SK-N-SH treated with all-trans-retinoic acid at 6 μM for 48 hours (cell line): ENCODE results near the gene ARL4C.

ENCODE experiments used
- ARNTL ChIP-seq: fragments of 450-650 bp; formaldehyde crosslinking; IDR thresholded peaks from 2 replicates; pipeline ENCODE4 v1.5.0; 2020; ENCODE audit warnings: low read depth, mild to moderate bottlenecking, moderate library complexity, borderline replicate concordance
- CREB5 ChIP-seq: fragments of 250-450 bp; sonication (Bioruptor Pico); IDR thresholded peaks from 2 replicates; pipeline ENCODE4 v1.5.1; 2020; ENCODE audit warnings: low read depth, mild to moderate bottlenecking, moderate library complexity
- CSRNP3 ChIP-seq: fragments of 250-450 bp; sonication (Bioruptor Pico); IDR thresholded peaks from 2 replicates; pipeline ENCODE4 v1.5.1; 2021; ENCODE audit warnings: mild to moderate bottlenecking, moderate library complexity
- ISL1 ChIP-seq: fragments of 250-450 bp; sonication (Bioruptor Pico); IDR thresholded peaks from 2 replicates; pipeline ENCODE4 v2.1.2; 2022; ENCODE audit warnings: mild to moderate bottlenecking, moderate library complexity
- PATZ1 ChIP-seq: fragments of 250-450 bp; sonication (Bioruptor Pico); IDR thresholded peaks from 2 replicates; pipeline ENCODE4 v1.8.0; 2020; ENCODE audit warnings: mild to moderate bottlenecking, moderate library complexity, borderline replicate concordance
- POU6F1 ChIP-seq: fragments of 250-450 bp; sonication (Bioruptor Pico); IDR thresholded peaks from 2 replicates; pipeline ENCODE4 v1.8.0; 2021; ENCODE audit warnings: low read depth, mild to moderate bottlenecking, moderate library complexity, borderline replicate concordance
- PPARA ChIP-seq: fragments of 250-450 bp; sonication (Bioruptor Pico); IDR thresholded peaks from 2 replicates; pipeline ENCODE4 v1.5.0; 2020; ENCODE audit warnings: mild to moderate bottlenecking, borderline replicate concordance
- SNAI2 ChIP-seq: fragments of 250-450 bp; sonication (Bioruptor Pico); IDR thresholded peaks from 2 replicates; pipeline ENCODE4 v1.5.0; 2020; ENCODE audit warnings: mild to moderate bottlenecking, moderate library complexity
- TOX ChIP-seq: fragments of 250-450 bp; sonication (Bioruptor Pico); IDR thresholded peaks from 2 replicates; pipeline ENCODE4 v1.8.0; 2021; ENCODE audit warnings: mild to moderate bottlenecking, moderate library complexity, borderline replicate concordance
- ZC3H10 ChIP-seq: fragments of 250-450 bp; sonication (Bioruptor Pico); IDR thresholded peaks from 2 replicates; pipeline ENCODE4 v1.5.1; 2021; ENCODE audit warnings: mild to moderate bottlenecking, moderate library complexity
- ZFP3 ChIP-seq: fragments of 250-450 bp; sonication (Bioruptor Pico); IDR thresholded peaks from 2 replicates; pipeline ENCODE4 v1.5.0; 2020; ENCODE audit warnings: mild to moderate bottlenecking, moderate library complexity
- ZFP30 ChIP-seq: fragments of 450-650 bp; formaldehyde crosslinking; IDR thresholded peaks from 2 replicates; pipeline ENCODE4 v1.5.0; 2022; ENCODE audit warnings: mild to moderate bottlenecking, moderate library complexity
- ZNF70 ChIP-seq: fragments of 450-650 bp; formaldehyde crosslinking; IDR thresholded peaks from 2 replicates; pipeline ENCODE4 v1.5.0; 2020; ENCODE audit warnings: mild to moderate bottlenecking, moderate library complexity

- TF ChIP-seq CREB5 = no peak
- TF ChIP-seq PATZ1 = no peak
- TF ChIP-seq ZC3H10 (CRISPR knock-in tag) = no peak
- TF ChIP-seq ZFP30 (CRISPR knock-in tag) = no peak
- TF ChIP-seq ISL1 (CRISPR knock-in tag) = no peak
- no peak for TF ChIP-seq TOX (CRISPR knock-in tag)
- TF ChIP-seq CSRNP3 (CRISPR knock-in tag) = no peak
- no peak for TF ChIP-seq POU6F1 (CRISPR knock-in tag)
- TF ChIP-seq ZFP3 (CRISPR knock-in tag) = no peak
- no peak for TF ChIP-seq PPARA (CRISPR knock-in tag)
- TF ChIP-seq ARNTL (CRISPR knock-in tag) = no peak
- TF ChIP-seq ZNF70 (CRISPR knock-in tag) = no peak
- TF ChIP-seq SNAI2 (CRISPR knock-in tag) = no peak
Measured at GRCh38 chr2:234483568-234484251, 13.2 kb downstream of the ARL4C start.
